Measurements from ENCODE around the gene FOSB. TPM values are rescaled to one million over a fixed set of nuclear protein-coding genes. Genes with fewer than 3 reads are reported as not detected.

FOSB gene
- polyA plus RNA-seq = 1.4 and 2.1 TPM in 2 replicates
- 13.8 and 14.4 TPM in 2 replicates for polyA minus RNA-seq

GRCh38 chr19:45467456-45468158 lies at the start of gene FOSB:
TSS of gene FOSB (plus strand) at chr19:45467996. CDS start at chr19:45468587, 591 bp downstream.
- H3K79me2 ChIP-seq (replicated peaks; ENCODE audit: insufficient read depth, low read length) = no peaks in the 10 kb centered on the region
- H3K9me2 ChIP-seq (ENCODE audit: insufficient read depth, low read length) = no peaks in the 10 kb centered on the region
- peak within 1 kb of the TSS; percentile 70 for H3K27ac ChIP-seq (ENCODE audit: low read length)
- peak within 1 kb of the TSS; percentile 74 for H3K9ac ChIP-seq (ENCODE audit: low read length)
- H3F3A ChIP-seq (ENCODE audit: insufficient read depth, low read length, poor library complexity, severe bottlenecking) = no peaks in the 10 kb centered on the region
- H2AFZ ChIP-seq (ENCODE audit: low read depth, low read length) = peak within 1 kb of the TSS; percentile 90
- peak within 1 kb of the TSS; percentile 71 for H3K4me3 ChIP-seq (ENCODE audit: low read length)
- H3K36me3 ChIP-seq (ENCODE audit: insufficient read depth, low read length) = no peaks in the 10 kb centered on the region
- H3K27me3 ChIP-seq (ENCODE audit: insufficient read depth, low read depth, low read length) = peaks cover 10% of the 10 kb centered on the region
- H3K9me3 ChIP-seq (ENCODE audit: low read length) = no peaks in the 10 kb centered on the region
- TF ChIP-seq SMC3 (conservative IDR thresholded peaks at IDR 0.05; ENCODE audit: poor library complexity) (peak; percentile 20), MXI1 (conservative IDR thresholded peaks at IDR 0.05; ENCODE audit: poor library complexity, severe bottlenecking) (peak; percentile 35), POLR2AphosphoS5 (IDR thresholded peaks at IDR 0.05) (peak; percentile 87), EZH2 (IDR thresholded peaks at IDR 0.05; ENCODE audit: borderline replicate concordance, insufficient read depth, low read length, poor library complexity, severe bottlenecking) (no peak), RAD21 (conservative IDR thresholded peaks at IDR 0.05) (no peak), EP300 (conservative IDR thresholded peaks at IDR 0.05; ENCODE audit: poor library complexity, severe bottlenecking) (peak; percentile 88), TAF1 (IDR thresholded peaks at IDR 0.05; ENCODE audit: low read depth) (no peak)
- TF ChIP-seq, protein P1, sequence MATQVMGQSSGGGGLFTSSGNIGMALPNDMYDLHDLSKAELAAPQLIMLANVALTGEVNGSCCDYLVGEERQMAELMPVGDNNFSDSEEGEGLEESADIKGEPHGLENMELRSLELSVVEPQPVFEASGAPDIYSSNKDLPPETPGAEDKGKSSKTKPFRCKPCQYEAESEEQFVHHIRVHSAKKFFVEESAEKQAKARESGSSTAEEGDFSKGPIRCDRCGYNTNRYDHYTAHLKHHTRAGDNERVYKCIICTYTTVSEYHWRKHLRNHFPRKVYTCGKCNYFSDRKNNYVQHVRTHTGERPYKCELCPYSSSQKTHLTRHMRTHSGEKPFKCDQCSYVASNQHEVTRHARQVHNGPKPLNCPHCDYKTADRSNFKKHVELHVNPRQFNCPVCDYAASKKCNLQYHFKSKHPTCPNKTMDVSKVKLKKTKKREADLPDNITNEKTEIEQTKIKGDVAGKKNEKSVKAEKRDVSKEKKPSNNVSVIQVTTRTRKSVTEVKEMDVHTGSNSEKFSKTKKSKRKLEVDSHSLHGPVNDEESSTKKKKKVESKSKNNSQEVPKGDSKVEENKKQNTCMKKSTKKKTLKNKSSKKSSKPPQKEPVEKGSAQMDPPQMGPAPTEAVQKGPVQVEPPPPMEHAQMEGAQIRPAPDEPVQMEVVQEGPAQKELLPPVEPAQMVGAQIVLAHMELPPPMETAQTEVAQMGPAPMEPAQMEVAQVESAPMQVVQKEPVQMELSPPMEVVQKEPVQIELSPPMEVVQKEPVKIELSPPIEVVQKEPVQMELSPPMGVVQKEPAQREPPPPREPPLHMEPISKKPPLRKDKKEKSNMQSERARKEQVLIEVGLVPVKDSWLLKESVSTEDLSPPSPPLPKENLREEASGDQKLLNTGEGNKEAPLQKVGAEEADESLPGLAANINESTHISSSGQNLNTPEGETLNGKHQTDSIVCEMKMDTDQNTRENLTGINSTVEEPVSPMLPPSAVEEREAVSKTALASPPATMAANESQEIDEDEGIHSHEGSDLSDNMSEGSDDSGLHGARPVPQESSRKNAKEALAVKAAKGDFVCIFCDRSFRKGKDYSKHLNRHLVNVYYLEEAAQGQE (IDR thresholded peaks at IDR 0.05; ENCODE audit: borderline replicate concordance) = no peak
- TF ChIP-seq, protein P2, sequence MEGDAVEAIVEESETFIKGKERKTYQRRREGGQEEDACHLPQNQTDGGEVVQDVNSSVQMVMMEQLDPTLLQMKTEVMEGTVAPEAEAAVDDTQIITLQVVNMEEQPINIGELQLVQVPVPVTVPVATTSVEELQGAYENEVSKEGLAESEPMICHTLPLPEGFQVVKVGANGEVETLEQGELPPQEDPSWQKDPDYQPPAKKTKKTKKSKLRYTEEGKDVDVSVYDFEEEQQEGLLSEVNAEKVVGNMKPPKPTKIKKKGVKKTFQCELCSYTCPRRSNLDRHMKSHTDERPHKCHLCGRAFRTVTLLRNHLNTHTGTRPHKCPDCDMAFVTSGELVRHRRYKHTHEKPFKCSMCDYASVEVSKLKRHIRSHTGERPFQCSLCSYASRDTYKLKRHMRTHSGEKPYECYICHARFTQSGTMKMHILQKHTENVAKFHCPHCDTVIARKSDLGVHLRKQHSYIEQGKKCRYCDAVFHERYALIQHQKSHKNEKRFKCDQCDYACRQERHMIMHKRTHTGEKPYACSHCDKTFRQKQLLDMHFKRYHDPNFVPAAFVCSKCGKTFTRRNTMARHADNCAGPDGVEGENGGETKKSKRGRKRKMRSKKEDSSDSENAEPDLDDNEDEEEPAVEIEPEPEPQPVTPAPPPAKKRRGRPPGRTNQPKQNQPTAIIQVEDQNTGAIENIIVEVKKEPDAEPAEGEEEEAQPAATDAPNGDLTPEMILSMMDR (IDR thresholded peaks at IDR 0.05; ENCODE audit: poor library complexity, severe bottlenecking) = peak; percentile 69
- no peaks in the 10 kb centered on the region for H4K20me1 ChIP-seq (ENCODE audit: insufficient read depth)
- H3K4me2 ChIP-seq (ENCODE audit: low read length) = peak within 1 kb of the TSS; percentile 79

- Histone ChIP-seq H2AFZ (ENCODE audit: low read depth, low read length) (no peak overlapping the region), H3K27me3 (ENCODE audit: insufficient read depth, low read depth, low read length) (no peaks in the 10 kb centered on the region), H3K4me2 (ENCODE audit: low read length) (no peak overlapping the region), H3K36me3 (ENCODE audit: insufficient read depth, low read length) (no peaks in the 10 kb centered on the region), H3K27ac (ENCODE audit: low read length) (no peak overlapping the region), H3K79me2 (replicated peaks; ENCODE audit: insufficient read depth, low read length) (peaks cover 4% of the 10 kb centered on the region), H3F3A (ENCODE audit: insufficient read depth, low read length, poor library complexity, severe bottlenecking) (no peaks in the 10 kb centered on the region), H4K20me1 (ENCODE audit: insufficient read depth) (no peaks in the 10 kb centered on the region), H3K9me2 (ENCODE audit: insufficient read depth, low read length) (no peaks in the 10 kb centered on the region), H3K9ac (ENCODE audit: low read length) (no peak overlapping the region), H3K9me3 (ENCODE audit: low read length) (no peaks in the 10 kb centered on the region), H3K4me3 (ENCODE audit: low read length) (no peak overlapping the region)
- TF ChIP-seq SMC3 (conservative IDR thresholded peaks at IDR 0.05; ENCODE audit: poor library complexity) = no peak
- no peak for TF ChIP-seq EP300 (conservative IDR thresholded peaks at IDR 0.05; ENCODE audit: poor library complexity, severe bottlenecking)
- no peak for TF ChIP-seq POLR2AphosphoS5 (IDR thresholded peaks at IDR 0.05)
Measured at GRCh38 chr19:45418802-45419201, 49.0 kb upstream of the FOSB start.
